SU-DHL-6 (cell line): Measurements from ENCODE around the gene FAM83G.

ENCODE experiments used
- H2AFZ ChIP-seq: fragments of 200-600 bp; sonication (generic); 2 replicates; pipeline ENCODE4 v1.6.1; 2014; ENCODE audit warnings: low read depth, mild to moderate bottlenecking, moderate library complexity, mixed read lengths, antibody characterized with exemption, low read length; ENCODE audit not compliant: severe bottlenecking
- H3F3A ChIP-seq: fragments of 200-600 bp; shearing (Covaris generic); 2 replicates; pipeline ENCODE4 v1.6.0; 2016; ENCODE audit warnings: antibody characterized with exemption, mild to moderate bottlenecking; ENCODE audit not compliant: insufficient read depth
- H3K27ac ChIP-seq: fragments of 200-600 bp; sonication (generic); 2 replicates; pipeline ENCODE4 v1.5.1; 2016; ENCODE audit warnings: low read depth, mild to moderate bottlenecking, low read length, moderate library complexity, mixed read lengths
- H3K27me3 ChIP-seq: fragments of 200-600 bp; sonication (generic), shearing (Covaris generic); 2 replicates; pipeline ENCODE4 v1.6.0; 2014; ENCODE audit warnings: mild to moderate bottlenecking, low read length
- H3K36me3 ChIP-seq: fragments of 200-600 bp; sonication (generic); 2 replicates; pipeline ENCODE4 v1.6.1; 2014; ENCODE audit warnings: mild to moderate bottlenecking, low read length, mixed read lengths
- H3K4me2 ChIP-seq: fragments of 300-600, 200-600 bp; shearing (Covaris generic), sonication (generic); 2 replicates; pipeline ENCODE4 v1.6.0; 2014; ENCODE audit warnings: low read length, low read depth, mild to moderate bottlenecking; ENCODE audit not compliant: poor library complexity, severe bottlenecking
- H3K4me3 ChIP-seq: fragments of 200-600 bp; sonication (generic); 2 replicates; pipeline ENCODE4 v1.5.1; 2014; ENCODE audit warnings: antibody characterized with exemption, low read length, mild to moderate bottlenecking, mixed read lengths; ENCODE audit not compliant: insufficient read depth, poor library complexity, severe bottlenecking
- H3K79me2 ChIP-seq: fragments of 200-600 bp; sonication (generic); 2 replicates; pipeline ENCODE4 v1.6.1; 2014; ENCODE audit warnings: mild to moderate bottlenecking, low read length, moderate library complexity; ENCODE audit not compliant: insufficient read depth
- H3K9ac ChIP-seq: fragments of 200-600 bp; sonication (generic); 2 replicates; pipeline ENCODE4 v1.7.0; 2014; ENCODE audit warnings: mild to moderate bottlenecking, low read length
- H3K9me2 ChIP-seq: fragments of 200-600 bp; sonication (generic); replicated peaks from 2 replicates; pipeline ENCODE4 v1.6.1; 2014; ENCODE audit warnings: low read length; ENCODE audit not compliant: insufficient read depth
- H3K9me3 ChIP-seq: fragments of 200-600 bp; sonication (generic); 2 replicates; pipeline ENCODE4 v1.6.1; 2014; ENCODE audit warnings: low read length, mixed read lengths; ENCODE audit not compliant: insufficient read depth
- H4K20me1 ChIP-seq: fragments of 200-600 bp; sonication (generic); 2 replicates; pipeline ENCODE4 v1.6.1; 2014; ENCODE audit warnings: low read depth, mild to moderate bottlenecking, antibody characterized with exemption, low read length, moderate library complexity, mixed read lengths
- EZH2phosphoT487 ChIP-seq: fragments of 200-600 bp; sonication (generic), shearing (Covaris generic); conservative IDR thresholded peaks from 2 replicates; pipeline ENCODE4 v1.6.1; 2018; ENCODE audit warnings: mild to moderate bottlenecking, antibody characterized with exemption, low read length, moderate library complexity, mixed read lengths
- TF ChIP-seq, protein P1 (sequence below): fragments of 200-600 bp; sonication (generic); IDR thresholded peaks from one replicate; pipeline ENCODE4 v1.5.1; 2017; ENCODE audit warnings: antibody characterized with exemption, mild to moderate bottlenecking, low read length, moderate library complexity; ENCODE audit not compliant: insufficient read depth, poor library complexity, severe bottlenecking

FAM83G gene

GRCh38 chr17:19012171-19013080 lies 7.9 kb upstream of the FAM83G start:
- no peaks in the 10 kb centered on the region for H3K79me2 ChIP-seq
- H3K4me3 ChIP-seq: no peak overlapping the region
- H3K9me2 ChIP-seq: no peaks in the 10 kb centered on the region
- H4K20me1 ChIP-seq: no peaks in the 10 kb centered on the region
- H3K36me3 ChIP-seq: no peaks in the 10 kb centered on the region
- TF ChIP-seq, protein P1, sequence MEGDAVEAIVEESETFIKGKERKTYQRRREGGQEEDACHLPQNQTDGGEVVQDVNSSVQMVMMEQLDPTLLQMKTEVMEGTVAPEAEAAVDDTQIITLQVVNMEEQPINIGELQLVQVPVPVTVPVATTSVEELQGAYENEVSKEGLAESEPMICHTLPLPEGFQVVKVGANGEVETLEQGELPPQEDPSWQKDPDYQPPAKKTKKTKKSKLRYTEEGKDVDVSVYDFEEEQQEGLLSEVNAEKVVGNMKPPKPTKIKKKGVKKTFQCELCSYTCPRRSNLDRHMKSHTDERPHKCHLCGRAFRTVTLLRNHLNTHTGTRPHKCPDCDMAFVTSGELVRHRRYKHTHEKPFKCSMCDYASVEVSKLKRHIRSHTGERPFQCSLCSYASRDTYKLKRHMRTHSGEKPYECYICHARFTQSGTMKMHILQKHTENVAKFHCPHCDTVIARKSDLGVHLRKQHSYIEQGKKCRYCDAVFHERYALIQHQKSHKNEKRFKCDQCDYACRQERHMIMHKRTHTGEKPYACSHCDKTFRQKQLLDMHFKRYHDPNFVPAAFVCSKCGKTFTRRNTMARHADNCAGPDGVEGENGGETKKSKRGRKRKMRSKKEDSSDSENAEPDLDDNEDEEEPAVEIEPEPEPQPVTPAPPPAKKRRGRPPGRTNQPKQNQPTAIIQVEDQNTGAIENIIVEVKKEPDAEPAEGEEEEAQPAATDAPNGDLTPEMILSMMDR: no peak
- TF ChIP-seq EZH2phosphoT487: no peak
- no peak overlapping the region for H2AFZ ChIP-seq
- no peak overlapping the region for H3K27ac ChIP-seq
- H3K9ac ChIP-seq: no peak overlapping the region
- no peaks in the 10 kb centered on the region for H3F3A ChIP-seq
- H3K4me2 ChIP-seq: no peak overlapping the region
- H3K9me3 ChIP-seq: no peaks in the 10 kb centered on the region
- H3K27me3 ChIP-seq: no peaks in the 10 kb centered on the region

- Histone ChIP-seq H3K9me3 (no peaks in the 10 kb centered on the region), H3K79me2 (no peaks in the 10 kb centered on the region), H3K4me2 (no peak overlapping the region), H3K9ac (no peak overlapping the region), H3K27me3 (no peaks in the 10 kb centered on the region), H3K27ac (no peak overlapping the region), H3K4me3 (no peak overlapping the region), H3F3A (no peaks in the 10 kb centered on the region), H4K20me1 (no peaks in the 10 kb centered on the region), H3K36me3 (no peaks in the 10 kb centered on the region), H3K9me2 (no peaks in the 10 kb centered on the region), H2AFZ (no peak overlapping the region)
- no peak for TF ChIP-seq EZH2phosphoT487
- TF ChIP-seq, protein P1: no peak
Measured at GRCh38 chr17:19011581-19011980, 7.0 kb upstream of the FAM83G start.

DNA sequence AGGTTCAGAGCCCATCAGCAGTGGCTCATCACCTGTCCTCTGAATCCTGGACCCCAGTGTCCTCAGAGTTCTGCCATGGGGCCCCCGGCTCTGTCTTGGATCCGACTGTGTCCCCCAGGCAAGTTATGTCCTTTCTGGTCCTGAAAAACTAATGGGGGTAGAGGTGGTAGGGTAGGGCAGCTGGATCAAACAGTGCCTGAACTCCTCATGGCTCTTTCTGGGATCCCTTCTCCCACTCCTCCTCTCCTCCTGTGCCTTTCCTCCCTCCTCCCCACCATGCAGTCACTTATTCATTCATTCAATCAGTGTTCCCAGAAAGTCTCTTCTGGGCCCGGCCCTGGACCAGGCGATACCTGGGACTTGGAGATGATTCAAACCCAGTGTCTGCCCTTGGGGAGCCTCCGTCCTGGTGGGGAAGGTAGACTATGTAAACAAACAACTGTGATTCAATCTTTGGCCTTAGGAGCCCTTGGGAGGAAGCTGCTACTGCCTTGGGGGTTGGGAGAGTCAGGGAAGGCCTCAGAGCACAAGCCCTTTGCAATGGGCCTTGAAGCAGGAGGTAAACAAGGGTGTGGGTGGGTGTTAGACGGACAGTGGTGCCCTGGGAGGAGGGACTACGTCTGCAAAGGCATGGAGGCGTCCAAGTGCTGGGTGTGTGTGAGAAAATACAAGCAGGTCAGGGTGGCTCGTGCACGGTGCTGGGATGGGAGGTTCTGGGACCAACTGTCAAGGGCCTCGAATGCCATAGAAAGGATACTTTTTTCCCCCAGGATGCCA lies 6.4 kb upstream of the FAM83G start:
- no peaks in the 10 kb centered on the region for H3K36me3 ChIP-seq
- no peaks in the 10 kb centered on the region for H3K9me2 ChIP-seq
- no peak overlapping the region for H3K9ac ChIP-seq
- H3K4me3 ChIP-seq: no peak overlapping the region
- no peaks in the 10 kb centered on the region for H4K20me1 ChIP-seq
- H3K9me3 ChIP-seq: no peaks in the 10 kb centered on the region
- no peak overlapping the region for H3K27ac ChIP-seq
- no peak overlapping the region for H3K4me2 ChIP-seq
- H2AFZ ChIP-seq: no peak overlapping the region
- TF ChIP-seq EZH2phosphoT487: no peak
- TF ChIP-seq, protein P1: no peak
- no peaks in the 10 kb centered on the region for H3K79me2 ChIP-seq
- H3K27me3 ChIP-seq: no peaks in the 10 kb centered on the region
- peaks cover 2% of the 10 kb centered on the region; the same call in 1 of the 2 replicates for H3F3A ChIP-seq
